Measurements from ENCODE around the gene ZBTB5.
"Not testable (repeated sequence)": the region's sequence is repeated elsewhere in the genome, so short reads cannot be mapped to it uniquely, and the experiment has no call there.

ZBTB5 gene

GRCh38 chr9:37447111-37447510, 18.1 kb downstream of the ZBTB5 start:
- no peak for DNase-seq

GRCh38 chr9:37446401-37446800, 18.8 kb downstream of the ZBTB5 start:
- no peak for DNase-seq

GRCh38 chr9:37445832-37446231, 19.4 kb downstream of the ZBTB5 start:
- no peak for DNase-seq

- no peak for DNase-seq
These were observed 20.4 kb downstream of the ZBTB5 start for GRCh38 chr9:37444890-37445289.

DNA sequence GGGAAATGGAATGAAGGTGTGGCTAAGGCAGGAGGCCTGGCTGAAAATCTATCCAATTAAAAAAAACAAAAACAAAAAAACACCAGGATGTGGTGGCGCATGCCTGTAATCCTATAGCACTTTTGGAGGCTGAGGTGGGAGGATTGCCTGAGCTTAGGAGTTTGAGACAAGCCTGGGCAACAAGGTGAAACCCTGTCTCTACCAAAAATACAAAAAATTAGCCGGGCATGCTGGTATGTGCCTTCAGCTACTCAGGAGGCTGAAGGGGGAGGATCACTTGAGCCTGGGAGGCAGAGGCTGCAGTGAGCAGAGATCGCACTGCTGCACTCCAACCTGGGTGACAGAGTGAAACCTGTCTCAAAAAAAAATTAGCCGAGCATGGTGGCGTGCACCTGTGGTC, 21.7 kb downstream of the ZBTB5 start:
- DNase-seq = no peak

GRCh38 chr9:37442556-37442955, 22.7 kb downstream of the ZBTB5 start:
- DNase-seq = no peak

DNA sequence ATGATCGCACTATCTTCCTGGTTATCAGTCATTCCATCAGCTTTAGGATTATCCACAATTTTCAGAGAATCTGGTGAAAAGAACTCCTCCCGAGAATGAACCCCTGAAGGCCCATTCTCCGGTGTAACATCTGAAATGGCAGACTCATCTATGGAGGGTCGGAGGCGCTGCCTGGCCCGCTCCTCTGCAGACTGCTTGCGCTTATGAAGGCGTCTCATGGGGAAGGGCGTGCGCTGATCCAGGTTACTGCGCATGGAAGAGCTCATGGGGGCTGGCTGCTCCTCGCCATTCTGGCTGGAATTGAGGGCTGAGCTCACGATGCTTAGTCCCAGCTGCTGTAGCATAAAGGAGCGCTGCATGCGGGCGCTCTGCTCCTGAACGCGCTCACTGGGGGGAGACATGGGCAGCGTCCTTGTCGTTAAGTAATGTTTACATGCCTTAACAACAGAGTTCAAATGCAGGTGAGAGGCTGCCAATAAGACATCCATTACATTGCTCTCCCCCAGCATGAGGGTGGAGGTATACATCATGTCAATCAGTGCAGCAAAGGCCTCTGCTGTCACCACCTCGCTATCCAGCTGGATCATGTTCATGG, 23.4 kb downstream of the ZBTB5 start:
- DNase-seq = no peak

DNA sequence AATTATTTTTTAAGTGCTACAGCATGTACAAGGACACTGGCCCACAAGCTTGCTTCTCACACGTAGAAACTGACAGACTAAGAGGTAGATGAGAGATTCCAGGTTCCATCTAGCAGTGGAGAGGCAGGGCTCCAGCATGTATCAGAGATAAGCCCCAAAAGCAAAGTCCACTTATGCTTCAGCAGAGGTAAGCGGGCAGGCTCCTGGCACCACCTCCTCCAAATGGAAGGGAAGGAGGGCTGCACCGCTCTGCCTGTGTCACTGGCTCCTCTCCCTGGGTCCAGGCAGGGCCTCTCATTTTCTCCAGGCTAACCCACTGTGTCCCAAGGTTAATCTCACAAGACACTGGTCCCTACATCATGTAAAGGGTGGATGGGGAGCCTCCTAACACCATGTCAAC, 26.9 kb downstream of the ZBTB5 start:
- no peak for DNase-seq

DNA sequence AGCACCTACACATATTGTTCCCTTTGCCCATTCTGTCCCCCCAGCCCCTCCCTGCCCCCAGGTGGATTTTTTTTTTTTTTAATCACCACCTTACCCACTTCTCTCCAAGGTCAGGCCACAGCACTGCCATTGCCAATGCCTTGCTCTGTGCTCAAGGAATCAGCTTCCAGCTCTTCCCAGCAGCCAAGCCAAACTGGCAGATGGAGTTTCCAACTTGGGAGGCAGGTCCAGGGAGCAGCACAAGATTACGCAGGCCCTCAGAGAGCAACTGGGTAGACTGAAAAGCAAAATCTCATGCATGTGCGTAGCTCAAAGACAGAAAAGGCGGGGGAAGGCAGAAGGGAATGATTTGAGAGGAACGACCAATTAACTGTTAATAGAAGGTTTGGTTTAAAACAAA, 27.6 kb downstream of the ZBTB5 start:
- DNase-seq = no peak

DNA sequence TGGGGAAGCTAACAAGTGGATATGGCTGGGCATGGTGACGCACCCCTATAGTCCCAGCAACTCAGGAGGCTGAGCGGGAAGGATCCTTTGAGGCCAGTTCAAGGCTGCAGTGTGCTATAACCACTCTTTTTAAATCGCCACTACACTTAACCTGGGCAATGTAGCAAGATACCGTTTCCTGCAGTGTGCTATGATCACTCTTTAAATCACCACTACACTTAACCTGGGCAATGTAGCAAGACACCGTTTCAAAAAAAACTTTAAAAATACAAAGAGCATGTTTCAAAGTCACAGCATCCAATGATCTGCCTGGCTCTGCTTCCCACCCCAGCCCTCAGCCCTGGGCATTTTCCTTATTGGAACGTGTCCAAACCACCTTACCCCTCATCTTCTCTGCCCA, 28.2 kb downstream of the ZBTB5 start:
- no peak for DNase-seq

DNA sequence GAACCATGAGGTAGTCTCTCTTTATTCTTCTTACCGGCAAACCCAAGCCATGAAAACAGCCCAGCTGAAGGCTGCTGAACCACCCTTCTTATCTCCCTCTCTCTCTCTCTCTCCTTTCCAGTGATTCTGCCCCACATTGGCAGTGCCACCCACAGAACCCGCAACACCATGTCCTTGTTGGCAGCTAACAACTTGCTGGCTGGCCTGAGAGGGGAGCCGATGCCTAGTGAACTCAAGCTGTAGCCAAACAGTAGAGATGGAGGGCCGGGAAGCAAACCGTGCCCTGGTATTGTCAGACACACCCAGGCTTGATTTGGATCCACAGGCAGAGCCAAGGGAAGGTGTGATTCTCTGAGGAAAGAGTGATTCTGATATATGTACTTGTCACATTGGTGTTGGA, 28.7 kb downstream of the ZBTB5 start:
- no peak for DNase-seq

DNA sequence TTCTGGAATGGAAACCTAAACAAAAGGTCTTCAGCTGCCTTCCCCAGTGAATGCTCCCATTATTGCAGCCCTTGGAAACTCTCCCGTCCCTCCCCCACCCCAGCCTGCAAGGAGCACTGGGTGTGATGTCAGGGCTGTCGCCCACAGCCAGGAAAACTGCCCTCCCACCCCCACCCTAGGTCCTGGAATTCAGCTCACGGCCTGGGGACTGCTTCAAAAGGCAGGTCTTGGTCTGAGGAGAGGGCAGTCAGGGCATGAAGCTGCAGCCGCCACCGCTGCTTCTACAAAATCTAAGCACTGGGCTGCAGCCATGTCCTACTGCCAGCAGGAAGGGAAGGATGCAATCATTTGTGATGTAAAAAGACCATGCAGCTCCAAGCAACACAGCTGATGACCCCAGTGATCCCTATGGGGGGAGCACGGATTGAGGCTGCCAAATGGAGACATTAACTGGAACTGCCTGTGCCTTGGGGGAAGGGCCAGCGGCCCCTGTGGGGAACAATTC, 31.3 kb downstream of the ZBTB5 start:
- no peak for DNase-seq

DNA sequence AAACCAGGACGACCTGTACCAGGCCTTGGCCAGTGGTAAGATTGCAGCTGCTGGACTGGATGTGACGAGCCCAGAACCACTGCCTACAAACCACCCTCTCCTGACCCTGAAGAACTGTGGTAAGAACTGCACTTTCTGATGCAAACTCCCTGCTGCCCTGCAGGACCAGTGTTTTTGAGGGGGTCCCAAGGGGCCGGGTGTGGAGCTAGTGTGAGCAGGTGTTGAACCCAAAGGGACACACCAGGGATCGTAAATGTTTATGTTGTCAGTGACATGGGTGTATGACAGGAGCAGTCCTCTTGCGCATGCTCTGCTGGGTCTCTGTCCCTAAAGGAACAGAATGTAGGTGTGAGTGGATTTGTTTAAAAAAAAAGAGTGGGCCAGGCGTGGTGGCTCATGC, 33.2 kb downstream of the ZBTB5 start:
- no peak for DNase-seq

DNA sequence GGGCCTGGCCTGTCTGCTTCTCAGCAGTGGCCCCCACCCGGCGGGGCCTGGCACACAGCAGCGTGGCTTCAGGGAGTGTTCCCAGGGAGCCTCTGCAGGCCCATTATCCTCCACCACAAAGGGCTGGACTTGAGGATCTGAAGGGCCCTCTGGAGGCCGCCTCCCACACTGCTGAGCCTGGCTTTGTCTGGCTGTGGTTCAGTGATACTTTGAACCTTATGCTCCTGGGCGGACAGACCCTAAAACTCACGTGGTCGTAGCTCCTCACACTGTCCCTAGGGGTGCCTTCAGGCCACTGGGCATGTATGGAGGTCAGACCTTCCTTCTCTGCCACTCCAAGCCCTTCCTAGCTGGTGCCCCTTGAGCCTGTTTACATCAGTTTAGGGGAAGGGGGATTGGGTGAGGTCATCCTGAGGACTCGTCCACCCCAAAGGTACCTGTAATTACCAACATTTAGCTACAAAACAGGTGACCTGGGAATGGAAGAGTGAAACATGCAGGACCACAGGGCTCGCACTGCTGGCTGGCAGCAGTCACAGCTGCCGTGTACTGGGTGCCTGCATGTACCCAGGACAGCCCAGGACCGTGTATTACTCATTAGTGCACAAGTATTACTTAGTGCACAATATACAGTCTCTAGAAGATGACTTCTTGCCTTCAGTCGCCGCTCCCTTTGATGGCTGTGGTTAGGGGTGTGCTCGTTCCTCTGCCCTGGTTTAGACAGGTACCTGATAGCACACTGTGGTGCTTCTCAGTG, 34.2 kb downstream of the ZBTB5 start:
- no peak for DNase-seq

DNA sequence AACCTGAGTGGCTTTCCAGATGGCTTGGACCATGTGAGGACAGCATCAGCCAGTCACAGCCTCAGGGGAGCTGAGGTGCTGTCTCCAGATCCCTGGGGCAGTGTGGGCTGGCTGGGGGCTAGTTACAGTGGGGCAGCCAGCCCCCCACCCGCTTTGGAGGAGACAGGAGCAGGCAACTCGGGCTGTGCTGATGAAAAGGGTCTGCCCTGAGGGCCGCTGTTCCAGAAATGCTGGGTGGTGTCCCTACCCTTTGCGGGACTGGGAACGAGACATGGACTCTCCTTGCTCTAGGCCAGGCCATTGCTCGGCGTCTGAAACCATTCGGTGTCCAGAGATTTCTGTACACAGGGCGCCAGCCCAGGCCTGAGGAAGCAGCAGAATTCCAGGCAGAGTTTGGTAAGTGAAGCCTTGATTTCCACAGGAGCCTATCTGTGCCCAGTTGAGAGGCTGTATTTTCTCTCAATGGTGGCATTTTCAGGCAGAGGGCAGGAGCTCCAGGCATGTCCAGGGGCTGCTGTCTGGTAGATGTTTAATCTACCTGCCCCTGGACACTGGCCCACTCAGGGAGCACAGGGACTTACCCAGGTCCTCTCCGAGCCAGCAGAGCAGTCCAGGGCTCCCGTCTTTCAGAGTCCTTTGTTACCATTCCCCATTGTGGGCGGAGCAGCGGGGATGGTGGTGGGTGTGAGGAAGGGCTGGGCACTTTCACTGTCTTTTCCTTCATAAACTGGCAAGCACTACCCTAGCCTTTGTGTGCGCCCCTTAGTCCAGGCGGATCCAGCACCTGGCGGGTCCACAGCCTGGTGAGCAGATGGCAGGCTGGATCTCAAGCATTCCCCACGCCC, 35.6 kb downstream of the ZBTB5 start:
- DNase-seq = no peak

DNA sequence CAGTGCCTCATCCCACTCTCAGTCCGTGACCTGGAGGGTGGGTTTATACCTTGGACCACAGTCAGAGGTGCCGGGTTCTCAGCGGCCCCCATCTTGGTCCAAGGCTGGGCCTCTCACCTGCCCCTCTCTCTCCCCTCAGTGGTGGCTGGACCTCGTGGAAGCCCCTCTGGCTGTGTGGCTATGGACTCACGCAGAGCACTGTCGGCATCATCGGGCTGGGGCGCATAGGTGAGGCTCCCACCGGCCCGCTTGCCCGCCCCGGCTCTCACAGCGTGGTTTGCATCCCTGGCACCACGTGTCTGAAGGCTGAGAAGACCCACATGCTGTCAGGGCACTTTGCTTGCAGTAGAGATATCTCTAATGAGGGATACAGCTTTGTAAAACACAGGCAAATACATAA, 36.9 kb downstream of the ZBTB5 start:
- no peak for DNase-seq

DNA sequence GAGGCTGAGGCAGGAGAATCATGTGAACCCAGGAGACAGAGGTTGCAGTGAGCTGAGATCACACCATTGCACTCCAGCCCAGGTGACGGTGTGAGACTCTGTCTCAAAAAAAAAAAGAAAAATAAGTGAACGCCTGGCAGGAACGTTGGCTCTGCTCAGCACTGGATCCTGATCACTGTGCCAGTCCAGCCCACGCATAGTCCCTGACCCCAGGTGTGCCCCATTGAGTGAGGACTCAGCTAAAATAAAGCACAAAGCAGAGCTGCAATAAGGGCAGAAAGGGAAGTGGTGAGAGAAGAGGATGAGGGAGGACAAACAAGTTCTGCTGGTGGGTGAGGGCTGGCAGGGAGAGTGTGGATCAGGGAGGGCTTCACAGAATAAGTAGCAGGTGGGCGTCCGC, 38.4 kb downstream of the ZBTB5 start:
- no peak for DNase-seq

- not testable (repeated sequence) for DNase-seq
These were observed 38.8 kb downstream of the ZBTB5 start for GRCh38 chr9:37426431-37426830.

GRCh38 chr9:37425298-37425752, 39.9 kb downstream of the ZBTB5 start:
- no peak for DNase-seq

DNA sequence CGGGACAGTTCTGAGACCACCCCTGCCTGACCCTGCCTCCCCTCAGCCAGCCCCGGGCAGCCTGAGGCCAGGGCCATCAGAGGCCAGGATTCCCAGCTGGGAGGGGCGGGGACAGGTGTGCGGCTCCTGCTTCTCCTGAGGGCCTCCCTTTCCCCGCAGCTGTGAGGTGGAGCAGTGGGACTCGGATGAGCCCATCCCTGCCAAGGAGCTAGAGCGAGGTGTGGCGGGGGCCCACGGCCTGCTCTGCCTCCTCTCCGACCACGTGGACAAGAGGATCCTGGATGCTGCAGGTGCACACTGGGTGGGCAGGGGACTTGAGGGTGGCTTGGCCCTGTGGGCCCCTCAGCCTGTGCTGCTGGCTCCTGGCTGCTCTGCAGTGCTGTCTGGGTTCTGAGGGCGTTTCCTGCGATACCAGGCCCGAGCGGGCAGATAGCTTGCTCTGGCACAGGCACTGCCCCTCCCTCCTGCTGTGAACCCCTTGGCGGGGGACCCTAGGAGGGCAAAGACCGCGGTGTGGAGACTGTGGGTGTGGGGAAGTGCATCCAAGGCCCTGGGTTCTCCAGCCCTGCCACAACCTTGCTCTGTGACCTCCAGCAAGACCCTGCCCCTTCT, 40.5 kb downstream of the ZBTB5 start:
- DNase-seq = no peak

GRCh38 chr9:37424204-37424685, 41.0 kb downstream of the ZBTB5 start:
- no peak for DNase-seq

- no peak for DNase-seq
These were observed 41.7 kb downstream of the ZBTB5 start for GRCh38 chr9:37423508-37423907.
